Measurements from ENCODE around the gene CNDP1. TPM values are rescaled to one million over a fixed set of nuclear protein-coding genes. Genes with fewer than 3 reads are reported as not detected.

The CNDP1 gene
- polyA plus RNA-seq, 1 donor from 2014 or later: 2.1 TPM

GRCh38 chr18:74546751-74547530 is 12.6 kb downstream of the CNDP1 start:
- H3K9ac ChIP-seq (ENCODE audit: low read length): no peak overlapping the region
- peaks cover 6% of the 10 kb centered on the region for H3K9me3 ChIP-seq (ENCODE audit: low read length)
- no peak overlapping the region for H3K4me3 ChIP-seq (ENCODE audit: low read length)
- no peak overlapping the region for H2AFZ ChIP-seq (ENCODE audit: low read depth, low read length)
- H3K79me2 ChIP-seq (replicated peaks; ENCODE audit: insufficient read depth, low read length): no peaks in the 10 kb centered on the region
- H3K36me3 ChIP-seq (ENCODE audit: insufficient read depth, low read length): no peaks in the 10 kb centered on the region
- no peaks in the 10 kb centered on the region for H4K20me1 ChIP-seq (ENCODE audit: insufficient read depth)
- H3K27ac ChIP-seq (ENCODE audit: low read length): no peak overlapping the region
- no peaks in the 10 kb centered on the region for H3K27me3 ChIP-seq (ENCODE audit: insufficient read depth, low read depth, low read length)
- no peak for TF ChIP-seq POLR2AphosphoS5 (IDR thresholded peaks at IDR 0.05)
- no peak for TF ChIP-seq SMC3 (conservative IDR thresholded peaks at IDR 0.05; ENCODE audit: poor library complexity)
- no peak for TF ChIP-seq MXI1 (conservative IDR thresholded peaks at IDR 0.05; ENCODE audit: poor library complexity, severe bottlenecking)
- TF ChIP-seq CTCF (IDR thresholded peaks at IDR 0.05; ENCODE audit: poor library complexity, severe bottlenecking): no peak
- TF ChIP-seq RAD21 (conservative IDR thresholded peaks at IDR 0.05): no peak
- no peak for TF ChIP-seq EP300 (conservative IDR thresholded peaks at IDR 0.05; ENCODE audit: poor library complexity, severe bottlenecking)
- TF ChIP-seq REST (IDR thresholded peaks at IDR 0.05; ENCODE audit: borderline replicate concordance): no peak
- TF ChIP-seq TAF1 (IDR thresholded peaks at IDR 0.05; ENCODE audit: low read depth): no peak
- TF ChIP-seq EZH2 (IDR thresholded peaks at IDR 0.05; ENCODE audit: borderline replicate concordance, insufficient read depth, low read length, poor library complexity, severe bottlenecking): no peak
- H3F3A ChIP-seq (ENCODE audit: insufficient read depth, low read length, poor library complexity, severe bottlenecking): no peaks in the 10 kb centered on the region
- H3K4me2 ChIP-seq (ENCODE audit: low read length): no peak overlapping the region
- H3K9me2 ChIP-seq (ENCODE audit: insufficient read depth, low read length): no peaks in the 10 kb centered on the region

DNA sequence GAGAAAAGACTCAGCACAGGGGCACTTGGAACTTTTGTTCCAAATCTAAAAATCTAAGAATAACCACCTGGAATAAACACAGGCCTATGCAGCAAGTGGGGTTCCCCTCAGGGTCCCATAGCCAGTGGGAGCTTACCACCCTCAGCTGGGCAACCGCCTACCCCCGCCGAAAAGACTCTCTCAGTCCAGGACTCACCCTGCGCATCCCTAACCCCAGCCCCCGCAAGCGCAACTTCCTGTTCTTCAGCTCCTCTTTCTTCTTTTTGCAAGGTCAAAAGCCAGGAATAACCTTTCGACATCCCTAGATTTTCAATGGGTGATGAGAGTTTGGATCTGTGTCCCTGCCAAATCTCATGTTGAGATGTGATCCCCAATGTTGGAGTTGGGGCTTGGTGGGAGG is 13.6 kb downstream of the CNDP1 start:
- no peaks in the 10 kb centered on the region for H3K9me2 ChIP-seq (ENCODE audit: insufficient read depth, low read length)
- no peak overlapping the region for H3K27ac ChIP-seq (ENCODE audit: low read length)
- no peaks in the 10 kb centered on the region for H3K36me3 ChIP-seq (ENCODE audit: insufficient read depth, low read length)
- no peak overlapping the region for H2AFZ ChIP-seq (ENCODE audit: low read depth, low read length)
- no peaks in the 10 kb centered on the region for H3F3A ChIP-seq (ENCODE audit: insufficient read depth, low read length, poor library complexity, severe bottlenecking)
- TF ChIP-seq EP300 (conservative IDR thresholded peaks at IDR 0.05; ENCODE audit: poor library complexity, severe bottlenecking): no peak
- no peak for TF ChIP-seq REST (IDR thresholded peaks at IDR 0.05; ENCODE audit: borderline replicate concordance)
- no peak for TF ChIP-seq RAD21 (conservative IDR thresholded peaks at IDR 0.05)
- TF ChIP-seq TAF1 (IDR thresholded peaks at IDR 0.05; ENCODE audit: low read depth): no peak
- no peak for TF ChIP-seq SMC3 (conservative IDR thresholded peaks at IDR 0.05; ENCODE audit: poor library complexity)
- TF ChIP-seq CTCF (IDR thresholded peaks at IDR 0.05; ENCODE audit: poor library complexity, severe bottlenecking): no peak
- no peak overlapping the region for H3K4me2 ChIP-seq (ENCODE audit: low read length)
- H4K20me1 ChIP-seq (ENCODE audit: insufficient read depth): no peaks in the 10 kb centered on the region
- H3K4me3 ChIP-seq (ENCODE audit: low read length): no peak overlapping the region
- peaks cover 6% of the 10 kb centered on the region for H3K9me3 ChIP-seq (ENCODE audit: low read length)
- no peak overlapping the region for H3K9ac ChIP-seq (ENCODE audit: low read length)
- no peaks in the 10 kb centered on the region for H3K79me2 ChIP-seq (replicated peaks; ENCODE audit: insufficient read depth, low read length)
- no peaks in the 10 kb centered on the region for H3K27me3 ChIP-seq (ENCODE audit: insufficient read depth, low read depth, low read length)
